WI38 (cell line): ENCODE results near the gene TCEANC2.

Source experiments
- H3K4me3 ChIP-seq: 2 replicates; pipeline ENCODE4 v1.5.1; 2011; ENCODE audit warnings: low read depth, mild to moderate bottlenecking, control low read depth, low read length
- CTCF ChIP-seq: IDR thresholded peaks from 2 replicates; pipeline ENCODE4 v1.5.1; 2012; ENCODE audit warnings: low read depth, mild to moderate bottlenecking, control low read depth, low read length

Gene TCEANC2

GRCh38 chr1:54077359-54077758 is 24.0 kb downstream of the TCEANC2 start:
- no peak for TF ChIP-seq CTCF
- no peak overlapping the region for H3K4me3 ChIP-seq

GRCh38 chr1:54080598-54081049 is 27.2 kb downstream of the TCEANC2 start:
- no peak for TF ChIP-seq CTCF
- no peak overlapping the region for H3K4me3 ChIP-seq

- peak; percentile 77 for TF ChIP-seq CTCF
- H3K4me3 ChIP-seq: no peak overlapping the region
Observed at GRCh38 chr1:54081306-54082270, 28.2 kb downstream of the TCEANC2 start.

GRCh38 chr1:54084794-54085193 is 31.4 kb downstream of the TCEANC2 start:
- H3K4me3 ChIP-seq: no peak overlapping the region
- no peak for TF ChIP-seq CTCF

- TF ChIP-seq CTCF: no peak
- no peak overlapping the region for H3K4me3 ChIP-seq
Observed at GRCh38 chr1:54086754-54087153, 33.3 kb downstream of the TCEANC2 start.

GRCh38 chr1:54088385-54088784 is 35.0 kb downstream of the TCEANC2 start:
- no peak overlapping the region for H3K4me3 ChIP-seq
- TF ChIP-seq CTCF: no peak

GRCh38 chr1:54091666-54092065 is 38.3 kb downstream of the TCEANC2 start:
- no peak for TF ChIP-seq CTCF

More at GRCh38 chr1:54091666-54092065, 38.3 kb downstream of the TCEANC2 start:
- H3K4me3 ChIP-seq: no peak overlapping the region
